Stimulated activated CD4-positive, alpha-beta T cell treated with anti-CD3 and anti-CD28 coated beads, Interleukin-1b, Interleukin-23, amount 100 ng/mL, for 24 hours (primary cell): ENCODE measurements around the gene CC2D1B.

Source experiments
- DNase-seq, 4 experiments: peaks; one replicate each; pipeline ENCODE4 v3.0.0-alpha.2; 2020; ENCODE audit warnings: low read depth in 4 of 4, low spot score in 1 of 4

The CC2D1B gene

DNA sequence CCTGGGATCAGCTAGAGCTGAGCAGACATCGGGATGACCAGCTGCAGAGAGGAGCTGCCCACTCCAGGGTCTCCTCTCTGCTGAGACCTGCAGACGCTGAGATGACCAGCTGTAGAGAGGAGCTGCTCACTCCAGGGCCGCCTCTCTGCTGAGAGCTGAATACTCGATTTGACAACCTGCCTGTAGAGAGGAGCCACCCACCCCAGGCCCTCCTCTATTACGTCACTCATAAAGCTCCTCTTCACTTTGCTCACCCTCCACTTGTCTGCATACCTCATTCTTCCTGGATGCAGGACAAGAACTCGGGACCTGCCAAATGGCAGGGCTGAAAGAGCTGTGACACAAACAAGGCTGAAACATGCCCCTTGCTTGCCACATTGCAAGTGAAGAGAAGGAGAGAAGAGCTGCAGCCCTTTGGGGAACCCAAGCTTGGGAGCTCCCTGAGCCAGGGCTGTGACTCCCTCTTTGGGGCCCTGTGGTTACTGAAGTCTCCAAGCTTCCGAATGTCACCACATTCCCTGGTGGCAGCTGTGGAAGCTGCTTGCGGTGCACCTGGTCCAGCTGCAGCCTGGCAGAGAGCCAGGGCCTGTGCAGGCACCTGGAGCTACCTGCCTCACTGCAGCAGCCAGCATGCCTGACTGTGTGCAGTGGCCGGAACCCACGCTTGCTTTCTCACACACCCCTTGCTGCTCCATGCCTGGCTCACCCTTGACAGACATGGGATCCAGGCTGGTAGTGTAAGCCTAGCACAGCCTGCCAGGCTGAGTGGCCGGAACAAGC is 59.6 kb downstream of the CC2D1B start:
- DNase-seq, result no peak

DNA sequence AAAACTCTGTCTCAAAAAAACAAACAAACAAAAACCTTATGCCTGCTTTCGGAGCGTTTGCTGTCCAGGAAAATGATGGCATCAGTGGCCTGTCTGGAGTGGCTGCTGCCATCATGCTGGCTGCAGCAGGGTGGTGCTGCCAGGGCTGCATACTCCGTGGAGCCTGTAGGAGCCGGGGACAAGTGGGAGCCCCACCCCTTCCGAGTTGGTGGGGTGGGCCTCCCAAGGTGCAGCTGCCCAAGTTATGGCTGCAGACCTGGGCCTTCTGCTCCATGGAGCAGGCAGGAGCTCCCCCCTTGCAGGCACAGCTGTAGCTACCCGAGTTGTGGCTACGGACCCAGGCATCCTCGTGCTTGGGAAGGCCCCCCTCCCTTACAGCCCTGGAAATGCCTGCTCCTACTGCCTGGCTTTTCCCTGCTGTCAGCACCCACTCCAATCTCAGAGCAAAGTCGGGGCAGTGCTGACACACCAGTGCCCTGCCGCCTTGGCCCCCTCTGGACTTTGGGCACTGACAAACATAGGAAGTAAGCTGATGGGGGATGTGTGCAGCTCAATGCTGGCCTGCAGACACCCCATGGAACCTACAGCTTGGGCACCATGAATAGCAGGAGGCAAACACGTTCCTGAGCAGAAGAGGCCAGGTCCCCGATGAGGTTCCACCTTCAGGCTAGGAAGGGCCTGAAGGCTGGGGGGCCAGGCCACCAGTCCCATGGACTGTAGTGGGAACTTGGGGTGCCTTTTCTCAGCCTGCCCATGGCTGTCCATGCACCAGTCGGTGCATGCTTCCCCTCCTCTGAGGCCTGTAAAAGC is 60.4 kb downstream of the CC2D1B start:
- DNase-seq, result no peak
